LNCaP clone FGC (cell line): Measurements from ENCODE around the gene TEKT2.

Experiments
- DNase-seq: peaks from one replicate; pipeline ENCODE4 v3.0.0-alpha.2; 2011; ENCODE audit warnings: low read depth
- H3K4me3 ChIP-seq: 2 replicates; pipeline ENCODE4 v1.5.1; 2011; ENCODE audit warnings: mild to moderate bottlenecking, low read depth, low read length, control low read depth
- TF ChIP-seq, protein P1 (sequence below): IDR thresholded peaks from 2 replicates; pipeline ENCODE4 v1.5.1; 2012; ENCODE audit warnings: mild to moderate bottlenecking; ENCODE audit not compliant: control insufficient read depth, insufficient read depth; ENCODE audit errors: extremely low read depth

TEKT2 gene

DNA sequence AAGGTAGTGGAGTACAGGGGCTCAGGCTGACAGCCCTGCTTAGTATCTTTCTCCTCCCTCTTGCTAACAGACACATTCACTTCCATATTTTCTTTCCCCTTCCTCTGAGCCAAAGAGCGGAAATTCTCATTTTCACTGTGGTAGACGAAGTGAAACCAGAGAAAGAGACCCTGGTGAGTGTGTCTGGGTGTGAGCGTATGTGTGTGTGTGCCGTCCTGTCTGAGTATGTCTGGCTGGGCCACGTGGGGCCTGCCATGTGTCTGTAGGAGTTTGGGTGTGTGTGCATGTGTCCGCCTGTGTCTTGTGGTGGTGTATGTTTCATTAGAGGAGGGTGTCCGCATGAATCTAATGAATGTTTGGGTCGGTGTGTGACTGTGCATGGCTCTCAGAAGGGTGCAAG, 39.5 kb downstream of the TEKT2 start:
- no peak overlapping the region for H3K4me3 ChIP-seq
- no peak for DNase-seq
- TF ChIP-seq, protein P1, sequence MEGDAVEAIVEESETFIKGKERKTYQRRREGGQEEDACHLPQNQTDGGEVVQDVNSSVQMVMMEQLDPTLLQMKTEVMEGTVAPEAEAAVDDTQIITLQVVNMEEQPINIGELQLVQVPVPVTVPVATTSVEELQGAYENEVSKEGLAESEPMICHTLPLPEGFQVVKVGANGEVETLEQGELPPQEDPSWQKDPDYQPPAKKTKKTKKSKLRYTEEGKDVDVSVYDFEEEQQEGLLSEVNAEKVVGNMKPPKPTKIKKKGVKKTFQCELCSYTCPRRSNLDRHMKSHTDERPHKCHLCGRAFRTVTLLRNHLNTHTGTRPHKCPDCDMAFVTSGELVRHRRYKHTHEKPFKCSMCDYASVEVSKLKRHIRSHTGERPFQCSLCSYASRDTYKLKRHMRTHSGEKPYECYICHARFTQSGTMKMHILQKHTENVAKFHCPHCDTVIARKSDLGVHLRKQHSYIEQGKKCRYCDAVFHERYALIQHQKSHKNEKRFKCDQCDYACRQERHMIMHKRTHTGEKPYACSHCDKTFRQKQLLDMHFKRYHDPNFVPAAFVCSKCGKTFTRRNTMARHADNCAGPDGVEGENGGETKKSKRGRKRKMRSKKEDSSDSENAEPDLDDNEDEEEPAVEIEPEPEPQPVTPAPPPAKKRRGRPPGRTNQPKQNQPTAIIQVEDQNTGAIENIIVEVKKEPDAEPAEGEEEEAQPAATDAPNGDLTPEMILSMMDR = no peak

DNA sequence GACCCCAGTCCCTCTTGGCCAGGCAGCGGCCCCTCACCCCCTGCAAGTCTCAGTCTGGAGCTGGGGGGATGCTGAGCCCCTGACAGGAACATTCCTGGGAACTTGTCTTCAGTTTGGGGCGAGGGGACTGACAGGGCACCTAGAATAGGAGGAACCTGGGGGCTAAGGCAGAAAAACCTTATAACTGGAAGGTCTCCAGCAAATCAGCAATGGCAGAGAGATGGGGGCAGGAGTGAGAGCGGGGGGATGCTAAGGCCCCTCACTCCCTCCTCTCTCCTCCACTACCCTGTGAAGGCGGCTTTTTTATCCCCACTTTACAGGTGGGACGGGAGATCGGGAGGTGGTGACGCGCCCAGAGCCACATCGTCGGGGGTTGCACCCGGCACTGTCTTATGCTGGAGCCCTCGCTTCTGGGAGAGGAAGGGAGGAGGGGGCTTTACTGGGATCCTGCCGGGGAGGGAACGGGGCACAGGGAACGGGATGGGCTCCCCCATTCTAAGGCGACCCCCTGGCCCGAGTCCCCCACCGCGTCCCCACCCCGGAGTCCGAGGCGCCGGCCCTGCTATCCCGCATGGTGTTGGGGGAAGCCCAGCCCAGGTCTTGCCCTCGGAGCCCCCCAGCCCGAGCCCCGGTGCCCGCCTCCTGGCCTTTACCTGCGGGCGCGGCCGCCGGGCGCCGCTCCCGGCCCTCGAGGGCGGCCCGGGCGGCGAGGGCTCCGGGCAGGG, 40.7 kb downstream of the TEKT2 start:
- no peak overlapping the region for H3K4me3 ChIP-seq
- DNase-seq = no peak
- TF ChIP-seq, protein P1 = no peak

DNA sequence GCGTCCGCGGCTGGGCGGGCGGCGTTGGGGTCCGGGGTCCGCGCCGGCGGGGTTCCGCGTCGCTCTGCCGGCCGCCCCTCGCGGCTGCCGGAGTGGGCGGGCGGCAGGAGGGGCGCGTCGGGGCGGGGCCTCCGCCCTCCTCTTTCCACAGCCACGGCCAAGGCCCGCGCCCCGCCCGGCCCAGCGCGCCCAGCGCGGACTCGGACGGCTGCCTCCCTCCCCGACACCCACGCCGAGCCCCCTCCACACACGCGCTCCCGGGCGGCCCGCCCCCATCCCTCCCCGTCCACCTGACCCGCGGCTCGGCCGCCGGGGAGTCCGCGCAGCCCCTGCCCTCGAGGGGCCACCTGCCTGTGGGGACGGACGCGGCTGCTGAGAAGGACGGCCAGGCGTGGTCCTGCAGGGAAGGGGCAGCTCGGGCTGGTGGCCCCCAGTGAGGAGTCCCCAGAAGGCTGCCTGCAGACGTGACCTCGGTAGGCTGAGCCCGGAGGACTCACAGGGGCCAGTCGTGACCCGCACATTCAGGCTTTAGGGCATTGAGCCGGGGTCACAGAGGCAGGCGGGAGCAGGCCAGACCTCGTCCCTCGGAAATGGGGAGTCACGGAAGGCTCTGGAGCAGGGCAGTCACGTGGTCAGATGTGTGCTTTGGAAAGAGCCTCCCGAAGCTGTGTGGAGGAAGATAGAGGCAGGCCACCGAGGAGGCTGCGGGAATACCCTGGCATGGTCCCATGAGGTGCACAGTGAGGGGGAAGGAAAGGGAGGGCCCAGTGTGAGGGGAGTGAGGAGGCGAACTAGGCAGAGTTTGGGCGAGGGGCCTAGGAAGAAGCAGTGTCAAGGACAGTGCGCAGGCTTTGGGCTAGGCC, 41.5 kb downstream of the TEKT2 start, which contains the start of gene COL8A2:
Gene COL8A2 (minus strand): TSS at position 94 of the 863 bp plus-strand sequence. CDS start 24,980 bp downstream, outside the sequence.
- TF ChIP-seq, protein P1 = no peak
- no peak for DNase-seq
- no peak within 1 kb of the TSS for H3K4me3 ChIP-seq

DNA sequence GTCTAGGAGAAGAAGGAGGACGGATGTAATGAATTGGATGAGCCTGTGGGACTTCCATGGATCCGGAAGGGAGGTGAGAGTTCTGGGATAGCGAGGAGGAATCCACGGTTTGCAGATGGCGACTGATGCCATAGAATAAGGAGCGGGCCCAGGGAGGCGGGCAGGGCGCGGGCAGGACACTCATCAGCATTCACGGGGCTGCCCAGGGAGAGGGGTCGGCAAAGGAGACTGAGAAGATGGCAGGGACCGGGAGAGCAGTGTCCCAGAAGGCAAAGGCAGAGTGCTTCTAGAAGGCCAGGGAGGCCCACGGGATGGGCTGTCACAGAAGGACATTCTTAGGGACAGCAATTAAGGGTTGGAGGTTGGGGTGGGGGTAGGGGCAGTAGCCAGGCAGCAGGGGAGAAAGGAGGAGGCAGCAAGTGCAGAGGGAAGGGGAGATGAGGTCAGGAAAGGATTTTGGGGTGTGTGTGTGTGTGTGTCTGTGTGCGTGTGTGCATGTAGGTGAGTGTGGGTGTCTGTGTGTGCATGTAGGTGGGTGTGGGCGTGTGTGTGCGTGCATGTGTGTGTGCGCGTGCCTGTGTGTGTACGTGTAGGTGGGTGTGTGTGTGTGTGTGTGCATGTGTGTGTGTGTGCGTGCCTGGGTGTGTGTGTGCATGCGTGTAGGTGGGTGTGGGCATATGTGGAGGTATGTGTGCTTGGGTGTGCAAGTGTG, 42.3 kb downstream of the TEKT2 start:
- no peak overlapping the region for H3K4me3 ChIP-seq
- no peak for DNase-seq
- TF ChIP-seq, protein P1 = no peak

DNA sequence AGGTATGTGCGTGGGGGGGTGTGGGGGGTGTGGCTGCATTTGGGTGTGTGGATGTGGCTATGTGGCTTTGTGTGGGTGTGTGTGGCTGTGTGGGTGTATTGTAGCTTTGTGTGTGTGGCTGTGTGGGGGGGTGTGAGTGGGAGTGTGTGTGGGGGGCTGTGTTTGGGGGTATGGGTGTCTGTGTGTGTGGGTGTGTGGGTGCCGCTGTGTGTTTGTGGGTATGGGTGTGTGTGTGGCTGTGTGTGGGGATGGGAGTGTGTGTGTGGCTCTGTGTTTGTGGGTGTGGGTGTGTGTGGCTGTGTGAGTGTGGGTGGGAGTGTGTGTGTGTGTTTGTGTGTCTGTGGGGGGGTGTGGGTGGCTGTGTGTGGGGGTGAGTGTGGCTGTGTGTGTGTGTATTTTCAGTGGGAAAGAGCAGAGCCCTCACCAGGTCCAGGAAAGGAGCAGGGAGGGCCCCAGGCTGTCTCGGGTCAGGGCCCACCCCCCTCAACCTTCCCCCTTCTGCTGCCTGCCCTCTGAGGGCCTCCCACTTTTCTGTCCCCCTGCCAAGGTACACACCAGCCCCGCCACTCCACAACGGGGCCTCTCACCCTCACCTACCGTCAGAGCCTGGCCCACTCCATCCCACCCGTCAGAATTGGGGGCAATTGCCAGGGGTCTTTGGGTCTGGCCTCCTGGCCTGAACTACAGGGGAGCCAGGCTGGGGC, 43.1 kb downstream of the TEKT2 start:
- no peak overlapping the region for H3K4me3 ChIP-seq
- TF ChIP-seq, protein P1 = no peak
- DNase-seq = no peak
